ENCODE measurements around the gene TLN1. TPM values are rescaled to one million over a fixed set of nuclear protein-coding genes. Genes with fewer than 3 reads are reported as not detected.

TLN1 gene
- polyA plus RNA-seq, 1 donor = 117 TPM

DNA sequence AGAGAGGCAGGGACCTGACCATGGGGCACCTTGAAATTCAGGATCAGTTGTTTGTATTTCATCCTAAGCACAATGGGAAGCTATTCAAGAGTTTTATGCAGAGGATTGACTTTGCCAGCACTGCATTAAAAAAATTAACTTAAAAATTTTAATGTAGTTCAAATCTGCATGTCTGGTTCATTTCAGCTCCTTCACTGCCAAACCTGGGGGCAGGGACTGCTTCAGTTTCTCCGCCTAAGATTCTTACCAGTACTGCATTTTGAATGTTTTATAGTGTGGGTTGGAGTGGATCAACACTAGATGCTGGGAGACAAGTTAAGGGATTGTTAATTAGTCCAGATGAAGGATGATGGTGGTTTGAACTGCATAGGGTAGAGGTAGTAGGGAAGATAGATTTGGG, 37.8 kb upstream of the TLN1 start:
- no peak for DNase-seq
- H3K36me3 ChIP-seq (ENCODE audit: control insufficient read depth, insufficient read depth, low read length) = no peaks in the 10 kb centered on the region
- no peak overlapping the region for H3K4me3 ChIP-seq (ENCODE audit: low read length)
- peaks cover 23% of the 10 kb centered on the region for H3K4me1 ChIP-seq (ENCODE audit: control insufficient read depth, insufficient read depth, low read length)
- WGBS (ENCODE audit: insufficient coverage, low lambda C conversion rate) = 100% methylated on average over 1 of the region's 1 CpG
- H3K27ac ChIP-seq (ENCODE audit: low read length) = no peak overlapping the region
- no peaks in the 10 kb centered on the region for H3K27me3 ChIP-seq (ENCODE audit: control insufficient read depth, insufficient read depth, low read length)
- H3K9me3 ChIP-seq (ENCODE audit: control insufficient read depth, low read depth, low read length) = no peaks in the 10 kb centered on the region

DNA sequence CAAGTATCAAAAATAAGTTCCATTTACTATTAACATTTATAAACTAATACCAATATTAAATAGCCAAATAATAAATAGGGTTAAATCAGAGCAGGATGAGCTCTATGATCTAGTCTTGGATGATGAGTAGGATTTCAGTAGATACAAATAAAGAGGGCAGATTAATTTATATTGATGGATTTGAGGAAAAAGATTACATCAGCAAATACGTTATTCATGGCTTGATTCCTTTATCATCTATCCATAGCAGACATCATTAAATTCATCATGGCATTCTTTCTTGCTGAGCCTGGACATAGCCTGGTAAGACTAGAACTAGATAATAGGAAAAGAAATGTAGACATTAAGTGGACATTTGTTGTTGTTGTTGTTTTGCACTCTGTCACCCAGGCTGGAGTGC, 35.5 kb upstream of the TLN1 start:
- H3K4me3 ChIP-seq (ENCODE audit: low read length) = no peak overlapping the region
- H3K36me3 ChIP-seq (ENCODE audit: control insufficient read depth, insufficient read depth, low read length) = no peaks in the 10 kb centered on the region
- H3K4me1 ChIP-seq (ENCODE audit: control insufficient read depth, insufficient read depth, low read length) = peaks cover 21% of the 10 kb centered on the region
- DNase-seq = no peak
- no peaks in the 10 kb centered on the region for H3K27me3 ChIP-seq (ENCODE audit: control insufficient read depth, insufficient read depth, low read length)
- H3K27ac ChIP-seq (ENCODE audit: low read length) = no peak overlapping the region
- no CpG with 5 or more reads among the region's 1 CpG for WGBS (ENCODE audit: insufficient coverage, low lambda C conversion rate)
- no peaks in the 10 kb centered on the region for H3K9me3 ChIP-seq (ENCODE audit: control insufficient read depth, low read depth, low read length)

DNA sequence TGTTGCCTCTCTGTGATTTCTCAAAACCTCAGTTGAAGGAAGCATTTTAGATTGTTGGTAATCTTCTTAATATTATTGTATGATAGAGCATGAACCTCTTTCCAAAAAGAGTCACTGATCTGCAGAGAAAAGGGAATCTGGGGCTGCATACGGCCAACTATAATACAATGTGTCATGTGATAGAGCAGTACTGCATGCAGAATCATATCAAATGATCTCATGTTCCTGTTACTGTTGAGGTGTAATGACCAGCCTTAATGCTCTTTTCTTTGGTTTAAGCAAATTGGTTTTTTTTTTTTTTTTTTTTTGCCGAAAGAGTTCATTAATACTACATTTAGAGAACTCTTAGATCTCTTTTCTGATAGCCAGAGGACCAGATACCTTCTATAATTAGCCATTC, 35.0 kb upstream of the TLN1 start:
- DNase-seq = no peak
- WGBS (ENCODE audit: insufficient coverage, low lambda C conversion rate) = no CpG with 5 or more reads among the region's 2 CpGs
- H3K36me3 ChIP-seq (ENCODE audit: control insufficient read depth, insufficient read depth, low read length) = no peaks in the 10 kb centered on the region
- no peak overlapping the region for H3K27ac ChIP-seq (ENCODE audit: low read length)
- H3K4me1 ChIP-seq (ENCODE audit: control insufficient read depth, insufficient read depth, low read length) = peaks cover 16% of the 10 kb centered on the region
- H3K4me3 ChIP-seq (ENCODE audit: low read length) = no peak overlapping the region
- H3K9me3 ChIP-seq (ENCODE audit: control insufficient read depth, low read depth, low read length) = no peaks in the 10 kb centered on the region
- H3K27me3 ChIP-seq (ENCODE audit: control insufficient read depth, insufficient read depth, low read length) = no peaks in the 10 kb centered on the region

DNA sequence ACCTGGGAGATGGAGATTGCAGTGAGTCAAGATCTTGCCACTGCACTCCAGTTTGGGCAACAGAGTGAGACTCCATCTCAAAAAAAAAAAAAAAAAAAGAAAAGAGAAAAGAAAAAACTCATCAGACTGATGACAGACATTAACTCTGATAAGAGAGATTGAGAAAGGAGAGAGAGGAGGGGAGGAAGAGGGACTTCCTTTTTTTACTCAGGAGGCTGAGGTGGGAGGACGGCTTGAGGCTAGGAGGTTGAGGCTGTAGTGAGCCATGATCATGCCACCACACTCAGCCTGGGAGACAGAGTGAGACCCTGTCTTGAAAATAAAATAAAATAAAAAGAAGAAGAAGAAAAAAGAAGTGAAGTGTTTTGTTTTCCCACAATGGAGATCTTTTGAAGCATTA, 31.8 kb upstream of the TLN1 start:
- Histone ChIP-seq H3K4me3 (ENCODE audit: low read length) (no peak overlapping the region), H3K4me1 (ENCODE audit: control insufficient read depth, insufficient read depth, low read length) (peaks cover 6% of the 10 kb centered on the region), H3K9me3 (ENCODE audit: control insufficient read depth, low read depth, low read length) (no peaks in the 10 kb centered on the region), H3K27me3 (ENCODE audit: control insufficient read depth, insufficient read depth, low read length) (no peaks in the 10 kb centered on the region), H3K36me3 (ENCODE audit: control insufficient read depth, insufficient read depth, low read length) (no peaks in the 10 kb centered on the region), H3K27ac (ENCODE audit: low read length) (no peak overlapping the region)
- DNase-seq = no peak
- WGBS (ENCODE audit: insufficient coverage, low lambda C conversion rate) = 100% methylated on average over 1 of the region's 1 CpG

DNA sequence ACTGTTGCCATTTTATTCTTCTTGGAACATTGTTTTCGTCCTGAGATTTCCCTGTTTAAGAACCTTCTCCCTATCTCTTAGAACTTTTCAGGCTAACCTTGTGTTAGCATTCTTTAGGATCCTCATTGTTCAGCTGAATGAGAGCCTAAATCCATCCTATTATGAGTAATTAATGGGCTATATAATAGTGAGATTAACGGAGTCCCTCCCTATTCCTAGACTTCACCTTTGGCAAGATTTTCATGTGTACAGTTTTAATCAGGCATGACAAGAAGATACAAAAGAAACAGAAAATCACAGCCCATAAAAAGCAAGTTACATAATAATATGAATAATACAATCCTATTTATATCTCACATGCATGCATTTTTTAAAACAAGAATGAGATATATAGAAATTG, 31.2 kb upstream of the TLN1 start:
- no peaks in the 10 kb centered on the region for H3K27me3 ChIP-seq (ENCODE audit: control insufficient read depth, insufficient read depth, low read length)
- no peaks in the 10 kb centered on the region for H3K9me3 ChIP-seq (ENCODE audit: control insufficient read depth, low read depth, low read length)
- H3K4me1 ChIP-seq (ENCODE audit: control insufficient read depth, insufficient read depth, low read length) = peaks cover 13% of the 10 kb centered on the region
- WGBS (ENCODE audit: insufficient coverage, low lambda C conversion rate) = 100% methylated on average over 1 of the region's 2 CpGs
- no peak for DNase-seq
- no peak overlapping the region for H3K4me3 ChIP-seq (ENCODE audit: low read length)
- H3K36me3 ChIP-seq (ENCODE audit: control insufficient read depth, insufficient read depth, low read length) = no peaks in the 10 kb centered on the region
- no peak overlapping the region for H3K27ac ChIP-seq (ENCODE audit: low read length)

DNA sequence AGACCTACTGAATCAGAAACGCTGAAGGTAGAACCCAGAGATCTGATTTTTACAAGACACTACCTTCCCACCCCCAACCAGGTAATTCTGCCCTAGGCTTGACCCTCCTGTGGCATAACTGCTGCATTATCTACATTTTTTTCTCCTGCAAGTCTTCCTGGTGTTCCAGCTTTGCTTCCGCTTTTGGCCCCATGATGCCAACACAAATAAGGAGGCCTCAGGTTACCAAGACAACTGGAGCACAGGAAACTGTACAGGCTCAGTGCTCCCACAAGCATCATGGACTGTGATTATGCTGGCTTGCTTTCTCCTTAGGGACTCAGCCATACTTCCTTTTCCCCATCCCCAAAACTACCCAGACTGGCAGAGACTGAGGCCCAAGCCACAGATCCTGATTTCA, 28.7 kb upstream of the TLN1 start:
- no CpG with 5 or more reads among the region's 2 CpGs for WGBS (ENCODE audit: insufficient coverage, low lambda C conversion rate)

DNA sequence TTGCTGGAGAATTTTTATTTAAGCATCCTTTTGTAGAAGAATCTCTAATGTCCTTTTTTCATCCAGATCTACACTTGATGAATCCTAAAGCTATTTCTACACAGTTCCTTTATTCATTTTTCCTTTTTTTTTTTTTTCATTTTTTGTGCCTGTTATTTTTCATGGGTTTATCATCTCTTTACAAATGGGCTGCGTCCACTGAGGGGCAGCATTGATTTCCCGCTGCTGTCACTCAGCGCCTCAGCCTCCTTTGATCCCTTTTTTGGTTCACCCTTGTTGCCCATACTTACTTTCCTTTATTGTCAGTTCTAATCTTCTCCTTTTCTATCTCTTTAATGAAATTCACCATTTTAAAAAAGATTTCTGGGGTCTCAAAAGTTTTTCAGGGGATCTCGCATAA, 27.8 kb upstream of the TLN1 start:
- Histone ChIP-seq H3K9me3 (ENCODE audit: control insufficient read depth, low read depth, low read length) (no peaks in the 10 kb centered on the region), H3K4me3 (ENCODE audit: low read length) (no peak overlapping the region), H3K4me1 (ENCODE audit: control insufficient read depth, insufficient read depth, low read length) (peaks cover 17% of the 10 kb centered on the region), H3K27me3 (ENCODE audit: control insufficient read depth, insufficient read depth, low read length) (no peaks in the 10 kb centered on the region), H3K27ac (ENCODE audit: low read length) (no peak overlapping the region), H3K36me3 (ENCODE audit: control insufficient read depth, insufficient read depth, low read length) (peaks cover 3% of the 10 kb centered on the region)
- DNase-seq = no peak
- WGBS (ENCODE audit: insufficient coverage, low lambda C conversion rate) = 80% methylated on average over 1 of the region's 4 CpGs

More for the DNA sequence above, 28.7 kb upstream of the TLN1 start:
- H3K9me3 ChIP-seq (ENCODE audit: control insufficient read depth, low read depth, low read length) = no peaks in the 10 kb centered on the region
- H3K27ac ChIP-seq (ENCODE audit: low read length) = peak overlapping the region; percentile 30
- peaks cover 17% of the 10 kb centered on the region for H3K4me1 ChIP-seq (ENCODE audit: control insufficient read depth, insufficient read depth, low read length)
- peak; percentile 74 to 83 for DNase-seq
- no peaks in the 10 kb centered on the region for H3K36me3 ChIP-seq (ENCODE audit: control insufficient read depth, insufficient read depth, low read length)
- no peaks in the 10 kb centered on the region for H3K27me3 ChIP-seq (ENCODE audit: control insufficient read depth, insufficient read depth, low read length)
- H3K4me3 ChIP-seq (ENCODE audit: low read length) = no peak overlapping the region

DNA sequence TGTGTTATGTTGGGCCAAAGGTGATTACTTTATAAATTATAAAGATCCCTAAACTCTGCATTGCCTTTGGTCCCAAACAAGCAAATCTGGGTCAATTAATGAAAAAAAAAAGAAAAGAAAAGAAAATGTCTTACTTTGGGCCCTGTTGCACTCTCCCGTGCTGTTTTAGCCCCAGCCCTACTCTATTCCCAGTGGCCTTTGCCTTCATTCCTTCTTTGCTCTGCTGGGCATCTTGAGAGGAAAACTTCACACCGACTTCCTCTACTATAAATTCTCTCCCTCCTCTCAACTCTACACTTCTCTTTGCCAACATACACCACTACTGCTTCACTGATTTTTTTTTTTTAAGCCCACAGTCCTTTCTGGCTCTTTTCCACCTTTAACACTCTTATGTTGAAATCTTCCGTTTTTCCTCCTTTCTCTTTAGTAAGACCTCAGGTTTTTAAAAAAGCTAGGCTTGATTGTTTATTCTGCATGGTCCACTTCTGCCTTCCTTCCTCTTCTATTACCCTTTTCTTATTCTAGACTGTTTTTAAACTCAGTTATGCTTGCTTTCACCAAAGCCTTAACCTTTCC, 26.6 kb upstream of the TLN1 start:
- DNase-seq = peak in 1 of 2 donors; percentile 24
- Histone ChIP-seq H3K27ac (ENCODE audit: low read length) (peak overlapping the region; percentile 99), H3K36me3 (ENCODE audit: control insufficient read depth, insufficient read depth, low read length) (peaks cover 15% of the 10 kb centered on the region), H3K27me3 (ENCODE audit: control insufficient read depth, insufficient read depth, low read length) (no peaks in the 10 kb centered on the region), H3K4me1 (ENCODE audit: control insufficient read depth, insufficient read depth, low read length) (peaks cover 17% of the 10 kb centered on the region), H3K9me3 (ENCODE audit: control insufficient read depth, low read depth, low read length) (no peaks in the 10 kb centered on the region), H3K4me3 (ENCODE audit: low read length) (no peak overlapping the region)
- WGBS (ENCODE audit: insufficient coverage, low lambda C conversion rate) = 59% methylated on average over 2 of the region's 3 CpGs

DNA sequence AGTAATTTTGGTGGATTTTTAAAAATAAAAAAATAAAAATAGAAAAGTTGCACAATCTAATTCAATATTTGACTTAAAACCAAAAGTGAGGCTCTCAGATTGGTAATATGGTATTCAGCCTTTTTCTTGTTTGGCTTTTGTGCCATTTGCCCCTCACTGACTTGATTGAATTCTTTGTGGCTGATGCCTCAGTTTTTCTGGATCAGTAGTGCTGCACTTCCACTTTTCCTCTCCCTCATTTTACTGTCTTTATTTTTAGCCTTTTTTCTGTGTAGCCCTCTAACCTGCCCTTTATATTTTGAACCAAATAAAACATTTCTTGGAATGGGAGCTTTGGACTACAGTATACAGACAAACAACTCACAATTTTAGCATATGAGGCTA, 25.9 kb upstream of the TLN1 start:
- Histone ChIP-seq H3K27ac (ENCODE audit: low read length) (peak overlapping the region; percentile 99), H3K4me1 (ENCODE audit: control insufficient read depth, insufficient read depth, low read length) (peaks cover 17% of the 10 kb centered on the region), H3K36me3 (ENCODE audit: control insufficient read depth, insufficient read depth, low read length) (peaks cover 22% of the 10 kb centered on the region), H3K27me3 (ENCODE audit: control insufficient read depth, insufficient read depth, low read length) (no peaks in the 10 kb centered on the region), H3K4me3 (ENCODE audit: low read length) (peak overlapping the region; percentile 90), H3K9me3 (ENCODE audit: control insufficient read depth, low read depth, low read length) (no peaks in the 10 kb centered on the region)
- no peak for DNase-seq

DNA sequence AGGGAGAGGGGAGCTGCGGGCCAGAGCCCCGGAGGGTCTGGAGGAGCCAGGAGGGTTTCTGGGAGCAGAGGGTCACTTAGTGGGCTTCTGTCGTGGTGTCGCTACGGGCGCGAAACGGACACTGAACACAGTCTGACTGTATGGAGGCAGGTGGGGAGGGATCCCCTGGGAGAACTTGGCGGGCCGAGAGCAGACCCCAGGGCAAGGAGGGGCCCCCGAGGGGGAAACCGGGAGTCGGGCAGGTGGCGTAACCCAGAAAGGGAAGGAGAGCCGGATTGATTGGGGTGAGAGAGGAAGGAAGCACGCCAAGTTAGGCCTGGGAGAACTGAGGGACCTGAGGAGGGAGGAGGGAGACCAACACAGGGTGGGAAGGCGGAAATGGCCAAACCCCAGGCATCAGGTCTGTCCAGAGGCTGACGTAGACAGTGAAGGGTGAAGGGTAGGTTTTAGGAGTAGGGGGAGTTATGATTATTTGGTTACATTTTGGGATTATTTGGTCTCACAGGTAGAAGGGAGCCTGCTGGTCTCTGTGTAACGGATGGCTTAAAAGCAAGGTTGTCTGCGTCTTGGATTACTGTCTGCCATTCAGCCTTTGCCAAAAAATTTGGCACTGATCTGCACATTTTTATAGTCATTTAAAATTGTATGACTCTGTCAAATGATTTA, 25.4 kb upstream of the TLN1 start:
- Histone ChIP-seq H3K36me3 (ENCODE audit: control insufficient read depth, insufficient read depth, low read length) (peaks cover 27% of the 10 kb centered on the region), H3K4me1 (ENCODE audit: control insufficient read depth, insufficient read depth, low read length) (peaks cover 17% of the 10 kb centered on the region)
- no CpG with 5 or more reads among the region's 20 CpGs for WGBS (ENCODE audit: insufficient coverage, low lambda C conversion rate)

More for the DNA sequence above, 25.4 kb upstream of the TLN1 start:
- peak overlapping the region; percentile 90 for H3K4me3 ChIP-seq (ENCODE audit: low read length)
- no peaks in the 10 kb centered on the region for H3K27me3 ChIP-seq (ENCODE audit: control insufficient read depth, insufficient read depth, low read length)
- H3K9me3 ChIP-seq (ENCODE audit: control insufficient read depth, low read depth, low read length) = no peaks in the 10 kb centered on the region
- peak; percentile 37 to 85 for DNase-seq
- peak overlapping the region; percentile 99 for H3K27ac ChIP-seq (ENCODE audit: low read length)
